Measurements from ENCODE around the gene EVI5. TPM values are rescaled to one million over a fixed set of nuclear protein-coding genes. Genes with fewer than 3 reads are reported as not detected.

Gene EVI5
- total and polyA plus RNA-seq, 2 experiments from 2014 or later, result 24.9 to 29.0 TPM

DNA sequence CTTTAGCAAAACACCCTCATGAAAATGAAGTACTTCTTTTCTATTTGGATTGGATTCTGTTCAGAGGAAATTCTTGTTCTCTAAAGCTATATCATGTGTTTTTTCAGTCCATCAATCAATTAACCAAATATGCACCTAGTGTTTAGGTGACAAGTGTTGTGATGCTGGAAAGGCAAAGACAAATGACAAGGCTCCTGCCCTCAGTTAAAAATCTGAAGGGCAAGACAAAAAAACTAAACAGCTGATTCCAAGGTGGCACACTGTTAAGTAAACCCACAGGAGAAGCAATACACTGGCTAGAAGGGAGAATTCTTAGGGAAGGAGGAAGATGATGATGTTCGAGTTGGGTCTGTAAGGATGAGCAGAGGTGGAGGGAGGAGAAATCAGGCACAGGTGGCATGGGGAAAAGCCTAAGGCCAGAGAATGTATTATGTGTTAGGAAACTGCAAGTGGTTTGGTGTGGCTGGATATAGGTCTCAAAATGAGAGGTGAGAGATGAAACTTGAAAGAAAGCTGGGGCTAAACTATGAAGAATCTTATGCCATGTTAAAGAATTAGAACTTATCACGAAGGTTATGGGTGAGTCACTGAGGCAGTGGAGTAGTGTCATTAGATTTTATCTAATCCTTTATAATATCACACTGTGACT lies 246.4 kb downstream of the EVI5 start:
- no peaks in the 10 kb centered on the region for H3K36me3 ChIP-seq (replicated peaks; ENCODE audit: insufficient read depth, low read depth)
- no peak overlapping the region for H3K27ac ChIP-seq
- H3K4me2 ChIP-seq, result no peak overlapping the region
- H4K20me1 ChIP-seq (ENCODE audit: insufficient read depth, poor library complexity, severe bottlenecking), result no peaks in the 10 kb centered on the region
- DNase-seq (ENCODE audit: low spot score), result no peak
- no peak overlapping the region for H2AFZ ChIP-seq
- H3K9me3 ChIP-seq (ENCODE audit: low read depth), result no peaks in the 10 kb centered on the region
- no peak overlapping the region for H3K4me3 ChIP-seq
- no peaks in the 10 kb centered on the region for H3K4me1 ChIP-seq (ENCODE audit: insufficient read depth)
- H3K9me2 ChIP-seq (replicated peaks; ENCODE audit: insufficient read depth), result no peaks in the 10 kb centered on the region
- no peaks in the 10 kb centered on the region for H3K27me3 ChIP-seq
- TF ChIP-seq EZH2 (IDR thresholded peaks at IDR 0.05; ENCODE audit: borderline replicate concordance) (no peak), EZH2phosphoT487 (IDR thresholded peaks at IDR 0.05; ENCODE audit: low read depth, severe bottlenecking, unreplicated experiment) (no peak)
- TF ChIP-seq, protein P1, sequence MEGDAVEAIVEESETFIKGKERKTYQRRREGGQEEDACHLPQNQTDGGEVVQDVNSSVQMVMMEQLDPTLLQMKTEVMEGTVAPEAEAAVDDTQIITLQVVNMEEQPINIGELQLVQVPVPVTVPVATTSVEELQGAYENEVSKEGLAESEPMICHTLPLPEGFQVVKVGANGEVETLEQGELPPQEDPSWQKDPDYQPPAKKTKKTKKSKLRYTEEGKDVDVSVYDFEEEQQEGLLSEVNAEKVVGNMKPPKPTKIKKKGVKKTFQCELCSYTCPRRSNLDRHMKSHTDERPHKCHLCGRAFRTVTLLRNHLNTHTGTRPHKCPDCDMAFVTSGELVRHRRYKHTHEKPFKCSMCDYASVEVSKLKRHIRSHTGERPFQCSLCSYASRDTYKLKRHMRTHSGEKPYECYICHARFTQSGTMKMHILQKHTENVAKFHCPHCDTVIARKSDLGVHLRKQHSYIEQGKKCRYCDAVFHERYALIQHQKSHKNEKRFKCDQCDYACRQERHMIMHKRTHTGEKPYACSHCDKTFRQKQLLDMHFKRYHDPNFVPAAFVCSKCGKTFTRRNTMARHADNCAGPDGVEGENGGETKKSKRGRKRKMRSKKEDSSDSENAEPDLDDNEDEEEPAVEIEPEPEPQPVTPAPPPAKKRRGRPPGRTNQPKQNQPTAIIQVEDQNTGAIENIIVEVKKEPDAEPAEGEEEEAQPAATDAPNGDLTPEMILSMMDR (IDR thresholded peaks at IDR 0.05; ENCODE audit: poor library complexity), result no peak
- WGBS (ENCODE audit: low lambda C conversion rate, missing lambda C conversion rate), result 90% methylated on average over 2 of the region's 2 CpGs
- H3K79me2 ChIP-seq, result no peaks in the 10 kb centered on the region

DNA sequence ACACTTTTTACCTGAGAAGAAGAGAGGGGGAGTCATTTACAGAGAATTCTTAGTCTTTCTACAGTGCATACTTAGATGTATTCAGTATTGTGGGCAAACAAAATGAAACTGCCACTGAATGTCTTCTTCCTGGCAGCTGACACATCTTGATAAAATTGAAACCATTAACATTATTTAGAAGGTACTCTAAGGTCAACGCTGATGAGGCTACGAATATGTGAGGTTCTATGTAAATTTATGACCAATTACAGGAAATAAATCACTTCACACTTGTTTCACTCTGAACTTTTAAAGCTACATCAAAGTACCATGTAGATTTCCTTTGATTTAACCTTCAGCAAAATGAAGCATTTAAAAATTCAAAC lies 246.9 kb downstream of the EVI5 start:
- no peaks in the 10 kb centered on the region for H3K4me1 ChIP-seq (ENCODE audit: insufficient read depth)
- TF ChIP-seq EZH2phosphoT487 (IDR thresholded peaks at IDR 0.05; ENCODE audit: low read depth, severe bottlenecking, unreplicated experiment) (no peak), EZH2 (IDR thresholded peaks at IDR 0.05; ENCODE audit: borderline replicate concordance) (no peak)
- TF ChIP-seq, protein P1 (IDR thresholded peaks at IDR 0.05; ENCODE audit: poor library complexity), result no peak
- H4K20me1 ChIP-seq (ENCODE audit: insufficient read depth, poor library complexity, severe bottlenecking), result no peaks in the 10 kb centered on the region
- WGBS (ENCODE audit: low lambda C conversion rate, missing lambda C conversion rate), result 38% methylated on average over 2 of the region's 2 CpGs
- H3K9me2 ChIP-seq (replicated peaks; ENCODE audit: insufficient read depth), result no peaks in the 10 kb centered on the region
- no peaks in the 10 kb centered on the region for H3K79me2 ChIP-seq
- H3K27ac ChIP-seq, result no peak overlapping the region
- H2AFZ ChIP-seq, result no peak overlapping the region
- H3K36me3 ChIP-seq (replicated peaks; ENCODE audit: insufficient read depth, low read depth), result no peaks in the 10 kb centered on the region
- no peaks in the 10 kb centered on the region for H3K27me3 ChIP-seq
- H3K4me3 ChIP-seq, result no peak overlapping the region
- no peak for DNase-seq (ENCODE audit: low spot score)
- H3K9me3 ChIP-seq (ENCODE audit: low read depth), result no peaks in the 10 kb centered on the region
- no peak overlapping the region for H3K4me2 ChIP-seq

DNA sequence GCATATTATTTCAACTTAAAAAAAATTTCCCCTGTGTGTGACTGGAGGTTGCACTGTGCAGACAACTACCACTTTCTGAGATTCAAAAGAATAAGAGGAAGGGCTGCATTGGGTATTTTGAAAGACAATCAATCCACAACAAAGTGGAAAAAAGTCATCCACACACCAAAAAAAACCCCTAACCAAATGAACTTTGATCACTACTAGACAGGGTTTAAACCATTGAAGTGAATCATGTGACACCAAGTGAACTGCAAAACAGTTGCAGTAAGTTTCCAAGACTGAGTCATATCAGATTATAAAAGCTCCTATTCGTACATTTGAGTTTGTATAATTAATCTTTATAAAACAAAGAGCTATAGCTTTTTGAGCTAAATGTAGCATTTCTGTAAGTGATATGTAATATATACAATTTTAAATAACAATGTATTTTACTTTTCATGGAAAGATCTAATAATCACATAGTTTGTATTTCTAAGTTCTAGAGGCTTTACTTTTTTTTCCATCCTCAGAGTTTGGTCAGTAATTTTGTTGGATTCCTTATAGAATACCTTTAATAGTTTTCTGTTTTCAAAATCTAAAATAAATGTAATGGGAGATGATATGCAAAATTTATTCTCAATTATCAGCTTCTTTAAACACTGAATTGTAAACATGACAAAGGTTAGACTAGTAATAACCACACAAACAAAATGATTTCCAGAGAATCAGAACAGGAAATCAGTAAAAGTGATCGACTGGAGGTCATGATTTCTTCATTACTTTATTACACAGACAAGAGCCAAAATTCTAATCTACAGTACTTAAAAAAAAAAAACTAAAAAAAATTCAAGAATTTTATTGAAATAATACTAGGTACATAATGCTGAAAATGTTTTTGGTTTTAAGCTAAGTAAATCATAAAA lies 247.7 kb downstream of the EVI5 start:
- H3K27ac ChIP-seq, result peak overlapping the region; percentile 25
- no peaks in the 10 kb centered on the region for H3K27me3 ChIP-seq
- DNase-seq (ENCODE audit: low spot score), result peak; percentile 45
- H3K4me3 ChIP-seq, result no peak overlapping the region
- no peaks in the 10 kb centered on the region for H3K79me2 ChIP-seq
- H3K36me3 ChIP-seq (replicated peaks; ENCODE audit: insufficient read depth, low read depth), result no peaks in the 10 kb centered on the region
- H3K4me1 ChIP-seq (ENCODE audit: insufficient read depth), result no peaks in the 10 kb centered on the region
- no peak overlapping the region for H2AFZ ChIP-seq
- WGBS (ENCODE audit: low lambda C conversion rate, missing lambda C conversion rate), result 67% methylated on average over 2 of the region's 2 CpGs
- H3K4me2 ChIP-seq, result peak overlapping the region; percentile 26
- H3K9me2 ChIP-seq (replicated peaks; ENCODE audit: insufficient read depth), result no peaks in the 10 kb centered on the region
- TF ChIP-seq, protein P1 (IDR thresholded peaks at IDR 0.05; ENCODE audit: poor library complexity), result no peak
- TF ChIP-seq EZH2 (IDR thresholded peaks at IDR 0.05; ENCODE audit: borderline replicate concordance) (no peak), EZH2phosphoT487 (IDR thresholded peaks at IDR 0.05; ENCODE audit: low read depth, severe bottlenecking, unreplicated experiment) (no peak)
- no peaks in the 10 kb centered on the region for H3K9me3 ChIP-seq (ENCODE audit: low read depth)
- H4K20me1 ChIP-seq (ENCODE audit: insufficient read depth, poor library complexity, severe bottlenecking), result no peaks in the 10 kb centered on the region

Measured in hepatocyte (in vitro differentiated cells).